Measurements from ENCODE around the gene C11orf68.

C11orf68 gene

GRCh38 chr11:65891219-65892136, 27.4 kb downstream of the C11orf68 start:
- H3K36me3 ChIP-seq (ENCODE audit: control insufficient read depth, insufficient read depth, low read length), result no peaks in the 10 kb centered on the region
- peaks cover 5% of the 10 kb centered on the region; the same call in 1 of the 2 replicates for H3K27me3 ChIP-seq (ENCODE audit: control insufficient read depth, insufficient read depth, low read length)
- DNase-seq (ENCODE audit: low read depth, low spot score), result no peak
- peak overlapping the region; percentile 46 for H3K4me3 ChIP-seq (ENCODE audit: low read length)
- WGBS (ENCODE audit: insufficient coverage, insufficient read length), result no CpG with 5 or more reads among the region's 57 CpGs
- peaks cover 11% of the 10 kb centered on the region for H3K4me1 ChIP-seq (ENCODE audit: control insufficient read depth, insufficient read depth, low read length)
- no peaks in the 10 kb centered on the region for H3K9me3 ChIP-seq (ENCODE audit: control insufficient read depth, insufficient read depth, low read length)
- H3K27ac ChIP-seq (ENCODE audit: low read length), result no peak overlapping the region

- no CpG with 5 or more reads among the region's 94 CpGs for WGBS (ENCODE audit: insufficient coverage, insufficient read length)
- Histone ChIP-seq H3K36me3 (ENCODE audit: control insufficient read depth, insufficient read depth, low read length) (peaks cover 2% of the 10 kb centered on the region; the same call in 1 of the 2 replicates), H3K4me1 (ENCODE audit: control insufficient read depth, insufficient read depth, low read length) (peaks cover 11% of the 10 kb centered on the region), H3K9me3 (ENCODE audit: control insufficient read depth, insufficient read depth, low read length) (no peaks in the 10 kb centered on the region), H3K27ac (ENCODE audit: low read length) (no peak within 1 kb of the TSS), H3K27me3 (ENCODE audit: control insufficient read depth, insufficient read depth, low read length) (peaks cover 5% of the 10 kb centered on the region; the same call in 1 of the 2 replicates), H3K4me3 (ENCODE audit: low read length) (peak within 1 kb of the TSS; percentile 46)
- no peak for DNase-seq (ENCODE audit: low read depth, low spot score)
Measured at GRCh38 chr11:65890324-65891218, 28.3 kb downstream of the C11orf68 start, which contains the start of gene CCDC85B. Gene CCDC85B, plus strand, starts transcription at chr11:65890673. Its CDS starts 111 bp downstream, at chr11:65890784.

GRCh38 chr11:65888163-65888814, 30.6 kb downstream of the C11orf68 start, which contains the start of gene FIBP:
Gene FIBP, minus strand, starts transcription at chr11:65888471. Its CDS starts 53 bp downstream, at chr11:65888418.
- H3K36me3 ChIP-seq (ENCODE audit: control insufficient read depth, insufficient read depth, low read length), result peaks cover 17% of the 10 kb centered on the region

GRCh38 chr11:65887723-65888162, 31.1 kb downstream of the C11orf68 start:
- Histone ChIP-seq H3K27me3 (ENCODE audit: control insufficient read depth, insufficient read depth, low read length) (peaks cover 5% of the 10 kb centered on the region; the same call in 1 of the 2 replicates), H3K4me3 (ENCODE audit: low read length) (peak overlapping the region; percentile 77), H3K27ac (ENCODE audit: low read length) (no peak overlapping the region), H3K9me3 (ENCODE audit: control insufficient read depth, insufficient read depth, low read length) (no peaks in the 10 kb centered on the region), H3K4me1 (ENCODE audit: control insufficient read depth, insufficient read depth, low read length) (peaks cover 10% of the 10 kb centered on the region), H3K36me3 (ENCODE audit: control insufficient read depth, insufficient read depth, low read length) (peaks cover 21% of the 10 kb centered on the region)
- no peak for DNase-seq (ENCODE audit: low read depth, low spot score)
- WGBS (ENCODE audit: insufficient coverage, insufficient read length), result no CpG with 5 or more reads among the region's 23 CpGs

More at GRCh38 chr11:65888163-65888814, 30.6 kb downstream of the C11orf68 start, which contains the start of gene FIBP:
- H3K4me1 ChIP-seq (ENCODE audit: control insufficient read depth, insufficient read depth, low read length), result peaks cover 14% of the 10 kb centered on the region
- H3K9me3 ChIP-seq (ENCODE audit: control insufficient read depth, insufficient read depth, low read length), result no peaks in the 10 kb centered on the region
- no peak within 1 kb of the TSS for H3K27ac ChIP-seq (ENCODE audit: low read length)
- no CpG with 5 or more reads among the region's 57 CpGs for WGBS (ENCODE audit: insufficient coverage, insufficient read length)
- H3K27me3 ChIP-seq (ENCODE audit: control insufficient read depth, insufficient read depth, low read length), result peaks cover 5% of the 10 kb centered on the region; the same call in 1 of the 2 replicates
- peak within 1 kb of the TSS; percentile 77 for H3K4me3 ChIP-seq (ENCODE audit: low read length)
- DNase-seq (ENCODE audit: low read depth, low spot score), result no peak

- no peak for DNase-seq (ENCODE audit: low read depth, low spot score)
- H3K4me1 ChIP-seq (ENCODE audit: control insufficient read depth, insufficient read depth, low read length), result peaks cover 10% of the 10 kb centered on the region
- no peaks in the 10 kb centered on the region for H3K9me3 ChIP-seq (ENCODE audit: control insufficient read depth, insufficient read depth, low read length)
- H3K27ac ChIP-seq (ENCODE audit: low read length), result no peak overlapping the region
- peaks cover 24% of the 10 kb centered on the region for H3K36me3 ChIP-seq (ENCODE audit: control insufficient read depth, insufficient read depth, low read length)
- peak overlapping the region; percentile 77; the same call in 1 of the 2 replicates for H3K4me3 ChIP-seq (ENCODE audit: low read length)
- peaks cover 5% of the 10 kb centered on the region; the same call in 1 of the 2 replicates for H3K27me3 ChIP-seq (ENCODE audit: control insufficient read depth, insufficient read depth, low read length)
- WGBS (ENCODE audit: insufficient coverage, insufficient read length), result no CpG with 5 or more reads among the region's 14 CpGs
Measured at GRCh38 chr11:65886826-65887722, 31.8 kb downstream of the C11orf68 start.

- H3K27ac ChIP-seq (ENCODE audit: low read length), result no peak overlapping the region
- no CpG with 5 or more reads among the region's 12 CpGs for WGBS (ENCODE audit: insufficient coverage, insufficient read length)
- no peak for DNase-seq (ENCODE audit: low read depth, low spot score)
- no peaks in the 10 kb centered on the region for H3K9me3 ChIP-seq (ENCODE audit: control insufficient read depth, insufficient read depth, low read length)
- peaks cover 24% of the 10 kb centered on the region for H3K36me3 ChIP-seq (ENCODE audit: control insufficient read depth, insufficient read depth, low read length)
- peaks cover 5% of the 10 kb centered on the region; the same call in 1 of the 2 replicates for H3K27me3 ChIP-seq (ENCODE audit: control insufficient read depth, insufficient read depth, low read length)
- H3K4me3 ChIP-seq (ENCODE audit: low read length), result no peak overlapping the region
- peaks cover 8% of the 10 kb centered on the region for H3K4me1 ChIP-seq (ENCODE audit: control insufficient read depth, insufficient read depth, low read length)
Measured at GRCh38 chr11:65885808-65886536, 32.9 kb downstream of the C11orf68 start.

GRCh38 chr11:65885231-65885630, 33.6 kb downstream of the C11orf68 start:
- Histone ChIP-seq H3K27ac (ENCODE audit: low read length) (no peak overlapping the region), H3K36me3 (ENCODE audit: control insufficient read depth, insufficient read depth, low read length) (peaks cover 24% of the 10 kb centered on the region), H3K4me1 (ENCODE audit: control insufficient read depth, insufficient read depth, low read length) (peaks cover 8% of the 10 kb centered on the region), H3K27me3 (ENCODE audit: control insufficient read depth, insufficient read depth, low read length) (peaks cover 5% of the 10 kb centered on the region; the same call in 1 of the 2 replicates), H3K4me3 (ENCODE audit: low read length) (no peak overlapping the region), H3K9me3 (ENCODE audit: control insufficient read depth, insufficient read depth, low read length) (no peaks in the 10 kb centered on the region)
- no peak for DNase-seq (ENCODE audit: low read depth, low spot score)
- no CpG with 5 or more reads among the region's 7 CpGs for WGBS (ENCODE audit: insufficient coverage, insufficient read length)

- H3K9me3 ChIP-seq (ENCODE audit: control insufficient read depth, insufficient read depth, low read length), result no peaks in the 10 kb centered on the region
- H3K36me3 ChIP-seq (ENCODE audit: control insufficient read depth, insufficient read depth, low read length), result peaks cover 24% of the 10 kb centered on the region
- no peak for DNase-seq (ENCODE audit: low read depth, low spot score)
- no peak overlapping the region for H3K27ac ChIP-seq (ENCODE audit: low read length)
- H3K4me3 ChIP-seq (ENCODE audit: low read length), result no peak overlapping the region
- WGBS (ENCODE audit: insufficient coverage, insufficient read length), result no CpG with 5 or more reads among the region's 9 CpGs
- H3K27me3 ChIP-seq (ENCODE audit: control insufficient read depth, insufficient read depth, low read length), result peaks cover 1% of the 10 kb centered on the region; the same call in 1 of the 2 replicates
- H3K4me1 ChIP-seq (ENCODE audit: control insufficient read depth, insufficient read depth, low read length), result peaks cover 6% of the 10 kb centered on the region
Measured at GRCh38 chr11:65884716-65885092, 34.2 kb downstream of the C11orf68 start.
